Endodermal cell (in vitro differentiated cells): ENCODE data around the gene LPP. TPM values are rescaled to one million over a fixed set of nuclear protein-coding genes. Genes with fewer than 3 reads are reported as not detected.

Experiments used
- DNase-seq: peaks from one replicate; pipeline ENCODE4 v3.0.0-alpha.2; 2017
- H3K27ac ChIP-seq: 2 replicates; pipeline ENCODE4 v1.5.1; 2013; ENCODE audit warnings: mild to moderate bottlenecking, low read depth, low read length, moderate library complexity
- H3K27me3 ChIP-seq: 2 replicates; pipeline ENCODE4 v1.6.1; 2013; ENCODE audit warnings: mild to moderate bottlenecking, low read length, moderate library complexity; ENCODE audit not compliant: insufficient read depth, control insufficient read depth, poor library complexity, severe bottlenecking
- H3K36me3 ChIP-seq: 2 replicates; pipeline ENCODE4 v1.7.0; 2013; ENCODE audit warnings: mild to moderate bottlenecking, low read length, moderate library complexity; ENCODE audit not compliant: control insufficient read depth, insufficient read depth
- H3K4me1 ChIP-seq: one replicate; pipeline ENCODE4 v1.7.0; 2013; ENCODE audit warnings: low read length; ENCODE audit not compliant: control insufficient read depth, insufficient read depth
- H3K4me3 ChIP-seq: 2 replicates; pipeline ENCODE4 v1.5.1; 2013; ENCODE audit warnings: mild to moderate bottlenecking, low read length, moderate library complexity
- H3K9ac ChIP-seq: 2 replicates; pipeline ENCODE4 v1.6.1; 2013; ENCODE audit warnings: mild to moderate bottlenecking, low read length, moderate library complexity; ENCODE audit not compliant: poor library complexity, severe bottlenecking; ENCODE audit errors: extremely low read depth
- H3K9me3 ChIP-seq: 2 replicates; pipeline ENCODE4 v1.6.1; 2013; ENCODE audit warnings: mild to moderate bottlenecking, low read length, moderate library complexity; ENCODE audit not compliant: control insufficient read depth
- H3K27ac Mint-ChIP-seq: 2 replicates; pipeline ENCODE4 v1.8.0; 2020; ENCODE audit warnings: mixed read lengths
- H3K27me3 Mint-ChIP-seq: 2 replicates; pipeline ENCODE4 v1.8.0; 2021; ENCODE audit warnings: mild to moderate bottlenecking, mixed read lengths; ENCODE audit not compliant: insufficient read depth
- H3K36me3 Mint-ChIP-seq: 2 replicates; pipeline ENCODE4 v1.8.0; 2020; ENCODE audit warnings: low read depth, mixed read lengths
- H3K4me1 Mint-ChIP-seq: 2 replicates; pipeline ENCODE4 v1.8.0; 2020; ENCODE audit warnings: mixed read lengths
- H3K4me3 Mint-ChIP-seq: 2 replicates; pipeline ENCODE4 v1.8.0; 2020; ENCODE audit warnings: mild to moderate bottlenecking, moderate library complexity, mixed read lengths
- H3K9me3 Mint-ChIP-seq: 2 replicates; pipeline ENCODE4 v1.8.0; 2020; ENCODE audit warnings: mild to moderate bottlenecking, mixed read lengths
- WGBS, 2 experiments: methylation state at CpG; one replicate each; pipeline versions ENCODE4 v1.1.5 to v1.1.7; 2013; ENCODE audit warnings: missing lambda C conversion rate in 2 of 2, mixed read lengths in 1 of 2; ENCODE audit not compliant: insufficient coverage in 1 of 2, insufficient read length in 1 of 2; 5-methylcytosine and 5-hydroxymethylcytosine counted together
- total RNA-seq, 2 donors: library from RNA; stranded (reverse); fragmentation: NEBNext Ultra II Directional in 1 of 2; extraction: Animal tissue kit (Norgen Biotek cat#: 25700) in 1 of 2; gene quantifications; 2 replicates in 1 of 2; 3 replicates in 1 of 2; pipeline ENCODE4 v1.2.1, GENCODE V29; 2021
- TF ChIP-seq, protein P1 (sequence below): fragments of 200-600 bp; sonication (generic); conservative IDR thresholded peaks from 2 replicates; pipeline ENCODE4 v1.5.0; 2021; ENCODE audit warnings: antibody characterized with exemption, mild to moderate bottlenecking

The LPP gene
- total RNA-seq, 2 donors from 2014 or later: 78.0 to 105 TPM

DNA sequence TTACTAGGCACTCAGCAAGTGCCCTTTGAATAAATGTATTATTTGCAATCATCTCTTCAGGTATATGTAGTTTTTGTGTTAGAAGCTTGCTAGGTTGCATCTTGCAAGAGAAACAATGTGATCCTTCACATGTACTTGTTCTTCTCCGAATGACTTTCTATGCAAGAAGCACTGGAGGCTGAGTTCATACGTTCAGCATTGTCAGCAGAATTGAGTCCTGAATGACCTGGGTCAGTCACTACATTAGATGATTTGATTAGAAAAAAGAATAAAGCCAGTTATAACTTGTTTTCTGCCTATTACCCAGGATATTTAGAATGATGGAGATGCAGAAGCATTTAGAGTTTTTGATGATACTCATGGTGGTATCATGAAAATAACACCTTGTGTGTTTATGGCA, 538.7 kb downstream of the LPP start:
- Mint-ChIP-seq H3K4me1 (peaks cover 16% of the 10 kb centered on the region), H3K27me3 (no peaks in the 10 kb centered on the region), H3K27ac (no peak overlapping the region), H3K9me3 (no peaks in the 10 kb centered on the region), H3K36me3 (no peaks in the 10 kb centered on the region), H3K4me3 (no peak overlapping the region)
- H3K4me3 ChIP-seq: no peak overlapping the region
- H3K27me3 ChIP-seq: no peaks in the 10 kb centered on the region
- H3K4me1 ChIP-seq: no peaks in the 10 kb centered on the region
- no peak overlapping the region for H3K27ac ChIP-seq
- TF ChIP-seq, protein P1, sequence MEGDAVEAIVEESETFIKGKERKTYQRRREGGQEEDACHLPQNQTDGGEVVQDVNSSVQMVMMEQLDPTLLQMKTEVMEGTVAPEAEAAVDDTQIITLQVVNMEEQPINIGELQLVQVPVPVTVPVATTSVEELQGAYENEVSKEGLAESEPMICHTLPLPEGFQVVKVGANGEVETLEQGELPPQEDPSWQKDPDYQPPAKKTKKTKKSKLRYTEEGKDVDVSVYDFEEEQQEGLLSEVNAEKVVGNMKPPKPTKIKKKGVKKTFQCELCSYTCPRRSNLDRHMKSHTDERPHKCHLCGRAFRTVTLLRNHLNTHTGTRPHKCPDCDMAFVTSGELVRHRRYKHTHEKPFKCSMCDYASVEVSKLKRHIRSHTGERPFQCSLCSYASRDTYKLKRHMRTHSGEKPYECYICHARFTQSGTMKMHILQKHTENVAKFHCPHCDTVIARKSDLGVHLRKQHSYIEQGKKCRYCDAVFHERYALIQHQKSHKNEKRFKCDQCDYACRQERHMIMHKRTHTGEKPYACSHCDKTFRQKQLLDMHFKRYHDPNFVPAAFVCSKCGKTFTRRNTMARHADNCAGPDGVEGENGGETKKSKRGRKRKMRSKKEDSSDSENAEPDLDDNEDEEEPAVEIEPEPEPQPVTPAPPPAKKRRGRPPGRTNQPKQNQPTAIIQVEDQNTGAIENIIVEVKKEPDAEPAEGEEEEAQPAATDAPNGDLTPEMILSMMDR: no peak
- no peaks in the 10 kb centered on the region for H3K36me3 ChIP-seq
- WGBS, 2 experiments: 85 to 88% methylated on average over 2 of the region's 2 CpGs
- DNase-seq: no peak
- H3K9me3 ChIP-seq: peaks cover 10% of the 10 kb centered on the region
- no peak overlapping the region for H3K9ac ChIP-seq

DNA sequence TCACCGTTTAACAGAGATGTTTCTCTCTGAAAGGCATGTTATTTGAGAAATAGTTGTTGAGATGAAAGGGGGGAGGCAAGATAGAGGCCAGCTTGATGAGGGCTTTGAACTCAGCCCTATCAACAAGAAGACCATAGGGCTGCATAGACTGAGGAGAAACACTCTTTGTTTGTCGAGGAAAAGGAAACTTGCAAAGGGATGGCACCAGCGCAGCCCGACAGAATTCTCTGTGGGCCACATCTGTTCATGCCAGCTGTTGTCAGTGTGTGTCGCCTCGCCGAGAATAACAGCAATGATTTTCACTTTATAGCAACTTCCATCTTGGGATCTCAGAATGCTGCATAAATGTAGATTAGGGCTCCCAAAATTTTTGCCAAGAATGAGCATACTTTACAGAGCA, 539.5 kb downstream of the LPP start:
- no peaks in the 10 kb centered on the region for H3K27me3 ChIP-seq
- no peak for DNase-seq
- H3K27ac Mint-ChIP-seq: no peak overlapping the region
- peaks cover 16% of the 10 kb centered on the region for H3K4me1 Mint-ChIP-seq
- 94 to 100% methylated on average over 5 to 7 of the region's 7 CpGs for WGBS, 2 experiments
- no peaks in the 10 kb centered on the region for H3K36me3 ChIP-seq
- no peaks in the 10 kb centered on the region for H3K4me1 ChIP-seq
- H3K9me3 ChIP-seq: peaks cover 3% of the 10 kb centered on the region
- TF ChIP-seq, protein P1: no peak
- no peaks in the 10 kb centered on the region for H3K9me3 Mint-ChIP-seq
- no peak overlapping the region for H3K9ac ChIP-seq
- no peaks in the 10 kb centered on the region for H3K27me3 Mint-ChIP-seq
- H3K36me3 Mint-ChIP-seq: no peaks in the 10 kb centered on the region
- no peak overlapping the region for H3K27ac ChIP-seq
- no peak overlapping the region for H3K4me3 Mint-ChIP-seq
- H3K4me3 ChIP-seq: no peak overlapping the region

DNA sequence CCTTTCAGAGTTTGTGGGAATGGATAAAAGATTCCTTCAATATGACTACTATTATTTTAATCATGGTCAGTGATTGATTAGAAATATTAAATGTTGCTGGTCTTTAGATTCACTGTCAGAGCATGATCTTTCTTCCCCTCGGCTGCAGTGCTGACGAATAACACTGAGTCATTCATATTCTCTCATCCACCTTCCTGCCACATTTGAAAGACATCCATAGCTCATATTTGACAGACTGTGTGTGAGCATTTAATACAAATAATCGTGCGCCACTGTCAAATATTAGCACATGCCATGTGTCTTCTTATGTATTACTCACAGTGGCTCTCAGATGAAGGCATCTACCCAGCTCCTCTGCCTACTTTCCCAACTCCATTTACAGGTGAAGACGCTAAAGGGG, 541.3 kb downstream of the LPP start:
- Histone ChIP-seq H3K4me3 (no peak overlapping the region), H3K27ac (no peak overlapping the region), H3K27me3 (no peaks in the 10 kb centered on the region), H3K36me3 (no peaks in the 10 kb centered on the region), H3K9ac (no peak overlapping the region), H3K9me3 (no peaks in the 10 kb centered on the region), H3K4me1 (no peaks in the 10 kb centered on the region)
- Mint-ChIP-seq H3K27ac (no peak overlapping the region), H3K27me3 (no peaks in the 10 kb centered on the region), H3K9me3 (no peaks in the 10 kb centered on the region), H3K36me3 (no peaks in the 10 kb centered on the region), H3K4me1 (peaks cover 7% of the 10 kb centered on the region), H3K4me3 (no peak overlapping the region)
- DNase-seq: no peak
- TF ChIP-seq, protein P1: no peak
- WGBS, 2 experiments: 96 to 98% methylated on average over 4 to 5 of the region's 5 CpGs
